Panc1 (cell line): ENCODE data around the gene PDZD2. TPM values are rescaled to one million over a fixed set of nuclear protein-coding genes. Genes with fewer than 3 reads are reported as not detected.

Experiments used
- ATAC-seq: fragments of 200-7000 bp; cut with Tn5 transposase; 2 replicates; pipeline ENCODE4 v1.9.1; 2020; ENCODE audit warnings: mild to moderate bottlenecking, moderate library complexity
- BruUV-seq: library from RNA; stranded (reverse); fragments of 400-500 nt; replicated peaks from 2 replicates; lab custom pipeline; 2021; lab: Mats Ljungman, UMichigan
- CTCF ChIA-PET: fragments of 300-600 bp; sonication (Branson Sonifier 250); formaldehyde crosslinking; loops from one replicate; lab custom pipeline; 2022; ENCODE audit warnings: antibody characterized with exemption; lab: Charles Lee
- POLR2A ChIA-PET: fragments of 300-600 bp; sonication (Branson Sonifier 250); formaldehyde crosslinking; loops from one replicate; lab custom pipeline; 2022; ENCODE audit warnings: antibody characterized with exemption; lab: Charles Lee
- DNase-seq: peaks from one replicate; pipeline ENCODE4 v3.0.0-alpha.2; 2010; ENCODE audit warnings: low read depth, low spot score
- H3K27ac ChIP-seq: 2 replicates; pipeline ENCODE4 v1.5.1; 2011; ENCODE audit warnings: mild to moderate bottlenecking, low read length, inconsistent platforms
- H3K27me3 ChIP-seq: fragments of 200-500 bp; sonication (Bioruptor generic); 2 replicates; pipeline ENCODE4 v1.6.0; 2014; ENCODE audit warnings: low read length, inconsistent platforms; ENCODE audit not compliant: control insufficient read depth, insufficient read depth
- H3K36me3 ChIP-seq: fragments of 200-500 bp; sonication (Bioruptor generic); 2 replicates; pipeline ENCODE4 v1.5.1; 2014; ENCODE audit warnings: inconsistent platforms, mild to moderate bottlenecking, low read length, moderate library complexity; ENCODE audit not compliant: control insufficient read depth, insufficient read depth
- H3K4me1 ChIP-seq: 2 replicates; pipeline ENCODE4 v1.5.1; 2011; ENCODE audit warnings: inconsistent platforms, mild to moderate bottlenecking, low read length, moderate library complexity; ENCODE audit not compliant: control insufficient read depth, insufficient read depth
- H3K4me3 ChIP-seq, 2 experiments: 2 replicates each; pipeline ENCODE4 v1.5.1; 2011 to 2012; ENCODE audit warnings: low read depth in 2 of 2, low read length in 2 of 2, mild to moderate bottlenecking in 2 of 2, inconsistent platforms in 1 of 2, moderate library complexity in 1 of 2
- H3K9me3 ChIP-seq: fragments of 200-500 bp; sonication (Bioruptor generic); 2 replicates; pipeline ENCODE4 v1.5.1; 2014; ENCODE audit warnings: low read depth, mild to moderate bottlenecking, inconsistent platforms, low read length, moderate library complexity; ENCODE audit not compliant: control insufficient read depth, insufficient read depth
- CTCF ChIP-seq: fragments of 450-650 bp; IDR thresholded peaks from 2 replicates; pipeline ENCODE4 v1.5.1; 2017; ENCODE audit warnings: mild to moderate bottlenecking
- POLR2AphosphoS5 ChIP-seq: IDR thresholded peaks from 2 replicates; pipeline ENCODE4 v1.6.1; 2012; ENCODE audit warnings: mild to moderate bottlenecking, low read depth, low read length, moderate library complexity
- REST ChIP-seq, 2 experiments: IDR thresholded peaks; 2 replicates each; pipeline ENCODE4 v1.6.1; 2011 to 2012; ENCODE audit warnings: low read depth in 2 of 2, control low read depth in 1 of 2, low read length in 1 of 2, mild to moderate bottlenecking in 1 of 2, moderate library complexity in 1 of 2; ENCODE audit not compliant: insufficient read depth in 1 of 2
- SIN3A ChIP-seq: IDR thresholded peaks from 2 replicates; pipeline ENCODE4 v1.6.1; 2012; ENCODE audit warnings: low read depth, mild to moderate bottlenecking, low read length, moderate library complexity, borderline replicate concordance; ENCODE audit not compliant: insufficient read depth
- TCF7L2 ChIP-seq: IDR thresholded peaks from 2 replicates; pipeline ENCODE4 v1.6.1; 2011; ENCODE audit warnings: mild to moderate bottlenecking, low read depth, low read length, inconsistent platforms
- in situ Hi-C: cut with HindIII; loops from 2 replicates; pipeline ENCODE4 v1.10.0; 2016; ENCODE audit warnings: low sequenced_read_pairs, low pct_unique_long_range_greater_than_20kb
- intact Hi-C: fragments of 100-400 bp; cut with micrococcal nuclease; formaldehyde crosslinking; loops from one replicate; pipeline ENCODE4 v1.10.0; 2022; ENCODE audit not compliant: unreplicated experiment
- total RNA-seq: library from RNA; stranded (reverse); gene quantifications from one replicate; pipeline ENCODE4 v1.2.1, GENCODE V29; 2021; ENCODE audit not compliant: unreplicated experiment

Gene PDZD2
- total RNA-seq, 1 experiment from 2014 or later: 0.10 TPM

- Histone ChIP-seq H3K4me1 (no peaks in the 10 kb centered on the region), H3K36me3 (no peaks in the 10 kb centered on the region), H3K9me3 (no peaks in the 10 kb centered on the region), H3K27me3 (peaks cover 30% of the 10 kb centered on the region), H3K4me3 (no peak overlapping the region), H3K27ac (no peak overlapping the region)
- no peak for ATAC-seq
- no peak for DNase-seq
- ChIA-PET POLR2A (no interaction called here), CTCF (interaction anchor here (0.8 kb wide), 1 partner anchor 143 kb away, joined by 4 read pairs; no protein-coding TSS in a partner anchor)
- intact Hi-C loops (no loop called here), in situ Hi-C loops (no loop called here)
- no peak for TF ChIP-seq CTCF
- no peak for TF ChIP-seq REST (IDR thresholded peaks at IDR 0.05; ENCODE audit: insufficient read depth in 1 of 2, low read depth in 2 of 2, low read length in 1 of 2)
- no peak for TF ChIP-seq POLR2AphosphoS5
- no peak for TF ChIP-seq TCF7L2
- TF ChIP-seq SIN3A: no peak
- no TSS peak for BruUV-seq
These were observed 169.0 kb downstream of the PDZD2 start for GRCh38 chr5:31807789-31808540.

- no TSS peak for BruUV-seq
- Histone ChIP-seq H3K27me3 (peaks cover 27% of the 10 kb centered on the region), H3K4me1 (no peaks in the 10 kb centered on the region), H3K27ac (no peak overlapping the region), H3K9me3 (no peaks in the 10 kb centered on the region), H3K36me3 (no peaks in the 10 kb centered on the region), H3K4me3 (peak overlapping the region in 1 of 2 experiments; percentile 9; a peak in 1 of 4 replicates)
- POLR2A ChIA-PET: no interaction called here
- intact Hi-C loops (loop anchor here (1.0 kb wide), 1 partner anchor 228 kb away; no protein-coding TSS in a partner anchor), in situ Hi-C loops (no loop called here)
- DNase-seq: peak; percentile 56
- peak; percentile 99 for ATAC-seq
- peak; percentile 86 for TF ChIP-seq CTCF
- no peak for TF ChIP-seq SIN3A
- no peak for TF ChIP-seq POLR2AphosphoS5
- CTCF ChIA-PET: interaction anchor here (0.5 to 1.2 kb wide), 8 partner anchors 8 to 268 kb away, joined by 3 to 7 read pairs (median 3); no protein-coding TSS in a partner anchor
These were observed 170.3 kb downstream of the PDZD2 start for GRCh38 chr5:31809050-31809870.
